HG03575 (cell line): ENCODE data around the gene EVI2B.
"Not testable (repeated sequence)": the region's sequence is repeated elsewhere in the genome, so short reads cannot be mapped to it uniquely, and the experiment has no call there.

ENCODE experiments used
- ATAC-seq: cut with Tn5 transposase; IDR thresholded peaks from one replicate; pipeline ENCODE4 v1.9.1; 2021; ENCODE audit not compliant: unreplicated experiment, insufficient number of reproducible peaks, low FRiP score; ENCODE audit errors: extremely low read depth

EVI2B gene, protein sequence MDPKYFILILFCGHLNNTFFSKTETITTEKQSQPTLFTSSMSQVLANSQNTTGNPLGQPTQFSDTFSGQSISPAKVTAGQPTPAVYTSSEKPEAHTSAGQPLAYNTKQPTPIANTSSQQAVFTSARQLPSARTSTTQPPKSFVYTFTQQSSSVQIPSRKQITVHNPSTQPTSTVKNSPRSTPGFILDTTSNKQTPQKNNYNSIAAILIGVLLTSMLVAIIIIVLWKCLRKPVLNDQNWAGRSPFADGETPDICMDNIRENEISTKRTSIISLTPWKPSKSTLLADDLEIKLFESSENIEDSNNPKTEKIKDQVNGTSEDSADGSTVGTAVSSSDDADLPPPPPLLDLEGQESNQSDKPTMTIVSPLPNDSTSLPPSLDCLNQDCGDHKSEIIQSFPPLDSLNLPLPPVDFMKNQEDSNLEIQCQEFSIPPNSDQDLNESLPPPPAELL

DNA sequence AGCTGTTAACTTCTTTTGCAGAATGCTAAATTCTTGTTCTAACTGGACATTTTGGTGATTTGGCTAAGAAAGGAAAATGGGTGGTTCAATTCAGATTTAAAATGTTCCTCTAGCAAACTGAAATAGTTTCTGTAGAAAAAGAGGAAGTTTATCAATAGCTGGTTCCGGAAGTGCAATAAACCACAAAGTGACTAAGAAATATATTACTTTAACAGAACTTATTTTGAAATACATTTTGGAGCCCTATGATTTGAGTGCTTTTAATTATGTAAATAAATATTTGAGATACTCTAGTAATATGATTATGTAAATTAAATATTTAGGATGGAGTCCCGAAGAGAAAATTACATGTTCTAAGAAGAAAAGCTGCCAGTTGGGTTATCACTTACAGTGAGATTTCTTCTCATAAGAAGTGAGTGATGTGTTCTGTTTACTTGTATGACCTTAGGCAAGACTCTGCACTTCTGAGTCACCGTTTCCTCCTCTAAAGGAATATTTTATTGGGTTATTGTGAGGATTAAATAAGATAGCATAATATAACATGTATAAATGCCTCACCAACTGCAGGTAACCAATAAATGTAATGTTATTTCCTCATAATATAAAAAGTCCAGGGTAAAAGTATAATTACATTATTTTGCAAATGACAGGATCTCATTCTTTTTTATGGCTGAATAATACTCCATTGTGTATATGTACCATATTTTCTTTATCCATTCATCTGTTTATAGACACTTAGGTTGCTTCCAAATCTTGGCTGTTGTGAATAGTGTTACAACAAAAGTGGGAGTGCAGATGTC, at the start of gene EVI2B:
Gene EVI2B, minus strand, starts transcription at position 73 of the 800 bp plus-strand sequence. CDS start 8,445 bp downstream, outside the sequence.
- no peak for ATAC-seq

DNA sequence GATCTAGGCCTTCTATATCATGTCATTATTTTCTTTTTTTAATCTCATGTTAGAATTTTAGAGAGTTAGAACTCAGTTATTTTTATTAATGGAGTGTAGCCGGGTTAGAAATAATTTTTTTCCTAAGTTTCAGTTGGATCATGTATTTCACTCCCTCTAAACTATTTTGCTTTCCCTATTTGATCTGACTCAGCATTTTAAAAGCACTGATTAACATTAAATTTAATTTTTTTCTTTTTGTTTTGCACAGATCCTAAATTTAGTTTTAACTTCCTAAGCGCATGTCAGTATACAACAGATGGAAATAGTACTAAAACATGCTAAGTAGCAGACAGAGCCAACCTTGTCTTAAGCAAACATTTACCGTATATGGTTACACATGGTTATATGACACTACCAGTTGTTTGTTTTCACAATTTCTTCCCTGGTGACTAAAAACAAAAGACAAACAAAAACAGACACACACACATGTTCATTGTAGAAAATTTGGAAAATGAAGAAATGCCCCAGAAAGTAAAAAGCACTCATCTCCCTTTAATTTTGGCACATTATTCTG, 44.1 kb upstream of the EVI2B start:
- ATAC-seq: no peak

DNA sequence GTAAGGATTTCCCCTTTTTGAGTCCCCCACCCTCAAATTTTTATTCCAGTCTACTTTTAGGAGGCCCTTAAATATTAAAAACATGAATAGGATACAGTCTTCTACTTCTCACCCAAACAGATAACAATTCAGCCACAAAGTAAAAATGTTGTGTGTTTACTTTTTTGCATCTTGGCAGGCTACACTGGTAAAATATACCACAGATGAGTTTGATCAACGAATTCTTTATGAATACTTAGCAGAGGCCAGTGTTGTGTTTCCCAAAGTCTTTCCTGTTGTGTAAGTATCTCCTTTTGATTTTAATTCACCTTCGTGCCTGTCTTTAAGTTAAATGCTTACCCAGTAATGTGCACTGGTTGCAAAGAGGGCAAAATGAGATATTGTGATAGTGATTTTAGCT, 43.2 kb upstream of the EVI2B start:
- ATAC-seq: no peak

DNA sequence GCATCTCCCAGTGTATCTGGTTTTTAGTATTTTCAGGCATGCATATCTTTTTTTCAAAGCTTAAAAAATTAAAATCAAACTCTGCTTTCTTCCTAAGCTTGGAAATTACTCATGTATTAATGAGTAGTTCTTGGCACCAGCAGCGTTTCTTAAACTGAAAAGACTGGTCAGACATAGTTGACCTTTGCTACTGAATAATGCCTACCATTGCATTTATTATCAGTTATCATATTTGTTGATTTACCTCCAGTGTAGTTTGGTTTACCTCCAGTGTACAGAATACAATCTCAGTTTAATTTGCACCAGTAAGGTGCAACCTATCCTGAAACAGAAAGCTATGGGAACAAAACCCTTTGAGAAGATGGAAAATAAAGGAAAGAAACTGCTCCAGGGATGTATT, 42.1 kb upstream of the EVI2B start:
- ATAC-seq: no peak

DNA sequence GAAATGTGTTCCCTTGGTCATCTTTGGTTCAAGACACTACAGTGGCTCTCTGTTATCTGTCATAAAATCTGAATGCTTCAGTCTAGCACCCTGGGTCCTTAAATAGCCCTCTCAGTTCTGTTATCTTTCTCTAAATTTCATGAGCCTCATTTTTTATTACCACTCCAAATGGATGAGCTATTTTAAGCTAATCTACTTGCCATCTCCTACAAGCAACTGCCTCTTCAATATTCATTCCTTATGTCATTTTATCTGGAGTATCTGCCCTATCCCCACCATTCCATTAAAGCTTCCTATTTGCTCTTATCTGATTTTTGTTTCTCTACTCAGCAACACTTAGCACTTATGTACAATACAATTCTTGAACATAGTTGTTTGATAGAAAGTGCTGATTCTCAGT, 35.6 kb upstream of the EVI2B start:
- ATAC-seq: no peak

DNA sequence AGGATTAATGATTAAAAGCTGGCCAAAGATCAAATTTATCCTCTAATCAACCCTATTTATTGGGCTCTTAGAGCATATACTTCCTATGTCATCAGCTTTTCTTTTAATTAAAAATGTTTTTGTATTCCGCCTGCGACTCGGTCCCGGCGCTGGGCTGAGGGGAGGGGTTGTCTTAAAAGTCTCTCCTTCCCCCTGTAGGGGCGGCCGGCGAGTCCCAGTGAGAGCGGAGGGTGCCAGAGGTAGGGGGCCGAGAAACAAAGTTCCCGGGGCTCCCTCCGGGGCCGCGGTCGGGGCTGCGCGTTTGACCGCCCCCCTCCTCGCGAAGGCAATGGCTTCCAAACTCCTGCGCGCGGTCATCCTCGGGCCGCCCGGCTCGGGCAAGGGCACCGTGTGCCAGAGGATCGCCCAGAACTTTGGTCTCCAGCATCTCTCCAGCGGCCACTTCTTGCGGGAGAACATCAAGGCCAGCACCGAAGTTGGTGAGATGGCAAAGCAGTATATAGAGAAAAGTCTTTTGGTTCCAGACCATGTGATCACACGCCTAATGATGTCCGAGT, 31.4 kb upstream of the EVI2B start:
- not testable (repeated sequence) for ATAC-seq

DNA sequence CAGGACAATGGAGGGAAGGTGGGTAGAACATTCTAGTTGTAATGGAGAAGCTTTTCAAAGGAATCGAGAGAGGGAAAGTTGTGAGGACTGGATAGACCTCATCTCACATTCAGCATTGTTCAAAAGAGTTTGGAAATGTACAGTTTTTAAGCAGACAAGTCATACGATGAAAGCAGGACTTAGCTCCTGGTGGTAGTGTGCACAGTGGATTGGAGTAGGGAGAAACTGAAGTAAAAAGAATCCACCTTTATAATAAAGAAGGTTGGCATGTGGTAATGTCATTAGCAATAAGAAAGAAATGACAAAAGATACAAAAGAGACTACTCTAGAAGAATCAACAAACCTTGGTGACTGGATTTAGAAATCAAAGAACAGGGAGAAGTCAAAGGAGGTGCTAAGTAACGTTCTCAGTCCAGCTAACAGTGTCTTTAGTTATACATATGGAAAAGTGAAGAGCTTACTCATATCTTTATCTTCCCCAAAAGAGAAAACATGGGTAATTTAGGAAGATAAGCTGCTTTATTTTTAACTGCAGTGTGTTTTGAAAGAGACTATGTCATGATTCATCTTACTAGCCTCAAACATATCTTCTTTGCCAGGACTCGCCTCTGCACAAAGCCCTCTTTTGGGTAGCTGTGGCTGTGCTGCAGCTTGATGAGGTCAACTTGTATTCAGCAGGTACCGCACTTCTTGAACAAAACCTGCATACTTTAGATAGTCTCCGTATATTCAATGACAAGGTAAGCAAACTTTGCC, 26.2 kb upstream of the EVI2B start:
- no peak for ATAC-seq

DNA sequence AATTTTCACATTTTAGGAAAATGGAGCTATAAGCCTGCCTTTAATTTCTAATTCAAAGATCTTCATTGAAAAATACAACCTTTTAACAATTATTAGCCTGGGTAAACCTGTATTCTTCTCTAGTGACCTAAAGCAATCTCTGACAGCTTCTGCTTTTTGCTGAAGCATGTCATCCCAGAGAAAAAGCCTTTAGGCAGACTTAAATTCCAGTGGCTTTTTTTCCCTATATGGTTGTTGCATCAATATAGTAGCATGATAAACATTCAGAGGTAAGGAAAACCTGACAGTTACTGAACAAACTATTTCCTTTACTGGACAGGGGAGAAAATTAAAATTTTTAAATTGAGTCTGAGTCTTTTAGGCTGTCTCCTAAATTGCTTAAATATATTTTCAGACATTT, 15.4 kb upstream of the EVI2B start:
- ATAC-seq: no peak

DNA sequence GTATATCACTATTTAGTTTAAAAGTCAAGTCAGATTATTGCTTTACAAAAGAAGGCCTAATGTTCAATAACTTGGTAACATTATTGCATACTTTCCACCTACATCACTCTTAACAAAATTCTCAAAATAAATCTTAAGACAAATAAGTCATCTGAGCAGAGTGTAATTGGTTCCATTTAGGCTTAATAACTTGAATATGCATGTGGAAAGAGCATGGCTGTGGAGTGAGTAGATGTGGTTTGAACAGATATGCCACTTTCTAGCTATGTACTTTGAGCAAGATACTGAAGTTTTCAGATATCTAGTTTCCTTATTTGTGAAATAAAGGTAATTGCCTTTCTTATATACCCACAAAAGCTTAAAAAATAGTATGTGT, 14.3 kb upstream of the EVI2B start:
- ATAC-seq: no peak

DNA sequence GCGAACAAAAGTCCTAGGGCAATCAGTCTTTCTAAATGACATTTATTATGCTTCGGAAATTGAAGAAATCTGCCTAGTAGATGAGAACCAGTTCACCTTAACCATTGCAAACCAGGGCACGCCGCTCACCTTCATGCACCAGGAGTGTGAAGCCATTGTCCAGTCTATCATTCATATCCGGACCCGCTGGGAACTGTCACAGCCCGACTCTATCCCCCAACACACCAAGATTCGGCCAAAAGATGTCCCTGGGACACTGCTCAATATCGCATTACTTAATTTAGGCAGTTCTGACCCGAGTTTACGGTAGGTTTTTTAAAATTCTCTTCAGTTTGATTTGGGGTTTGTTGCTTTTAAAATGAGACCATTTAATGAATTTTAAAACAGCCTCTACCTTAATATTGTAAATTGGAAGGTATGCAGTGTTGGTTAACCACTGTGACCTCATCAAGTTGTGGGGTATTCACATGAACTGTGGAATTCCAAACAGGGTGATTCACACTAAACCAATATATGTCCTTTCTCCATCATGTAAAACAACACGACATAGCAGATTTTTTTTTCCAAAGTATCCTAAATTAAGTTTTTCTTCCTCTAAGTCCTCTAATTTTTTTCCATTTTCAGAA, 13.8 kb upstream of the EVI2B start:
- no peak for ATAC-seq

DNA sequence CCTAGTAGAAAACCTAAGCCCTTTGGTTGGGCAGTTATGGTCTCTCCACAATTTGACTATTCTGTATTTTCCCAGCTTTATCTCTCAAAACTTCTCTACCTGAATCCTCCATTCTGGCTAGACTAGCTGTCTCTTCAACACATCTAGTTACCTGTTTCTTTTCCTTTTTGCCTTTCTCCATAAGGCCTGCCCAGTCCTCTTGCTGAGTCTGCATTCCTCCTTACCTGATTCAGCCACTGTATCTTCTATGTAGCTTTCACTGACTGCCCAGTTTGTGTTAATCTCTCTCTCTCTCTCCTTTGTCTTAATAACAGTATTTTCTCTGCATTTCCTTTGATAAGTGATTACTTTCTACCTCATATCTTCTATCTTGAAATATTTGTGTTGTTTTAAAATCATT, 9.7 kb upstream of the EVI2B start:
- no peak for ATAC-seq

DNA sequence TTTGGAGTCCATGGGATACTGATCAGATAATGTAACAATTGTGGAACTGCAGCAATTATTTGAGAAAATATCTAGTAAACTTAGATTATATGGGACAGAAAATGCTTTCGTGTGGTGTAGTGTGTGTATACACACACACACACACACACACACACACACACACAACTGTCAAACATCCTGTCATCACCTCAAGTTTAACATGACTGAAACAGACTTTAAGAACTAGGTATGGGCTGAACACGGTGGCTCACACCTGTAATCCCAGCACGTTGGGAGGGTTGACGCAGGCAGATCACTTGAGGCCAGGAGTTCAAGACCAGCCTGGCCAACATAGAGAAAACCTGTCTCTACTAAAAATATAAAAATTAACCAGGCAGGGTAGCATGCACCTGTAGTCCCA, 8.1 kb upstream of the EVI2B start:
- ATAC-seq: no peak

DNA sequence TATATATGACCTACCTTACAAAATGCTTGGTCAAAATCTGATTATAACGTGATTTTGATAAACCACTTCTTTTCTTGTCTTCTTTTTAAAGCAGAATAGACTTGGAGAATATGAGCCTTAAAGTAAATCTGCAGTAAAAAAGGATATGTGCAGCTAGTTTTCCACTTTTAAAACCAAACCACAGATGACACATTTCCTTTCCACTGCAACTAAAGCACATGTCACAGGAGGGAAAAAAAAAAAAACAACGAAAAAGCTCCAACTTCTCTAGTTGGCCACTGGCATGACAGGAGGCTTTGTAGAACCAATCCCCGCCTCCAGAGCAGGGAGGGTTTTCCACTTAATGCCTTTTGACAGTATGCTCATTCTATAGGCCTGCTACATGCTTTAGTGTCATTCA, 7.6 kb upstream of the EVI2B start, which contains the start of gene EVI2A:
Gene EVI2A, minus strand, starts transcription at position 142 of the 400 bp plus-strand sequence. CDS start 2,609 bp downstream, outside the sequence.
- no peak for ATAC-seq

DNA sequence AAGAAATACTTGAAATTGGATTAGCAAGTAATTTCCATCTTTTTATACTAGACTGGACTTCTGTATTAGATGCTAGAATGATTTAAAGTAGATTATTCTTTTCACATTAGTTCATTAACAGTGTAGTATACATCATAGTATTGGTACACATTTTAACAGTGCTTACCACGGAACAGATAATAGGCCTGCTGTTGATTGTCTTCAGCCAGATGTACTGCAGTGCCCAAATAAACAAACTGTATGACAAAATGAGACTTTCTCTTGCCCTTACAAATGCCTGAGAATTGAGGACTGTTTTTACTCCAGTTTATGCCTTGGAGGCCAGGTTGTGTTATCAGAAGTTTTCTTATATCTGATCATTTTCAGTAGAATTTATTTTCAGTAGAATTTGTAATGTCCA, 6.9 kb upstream of the EVI2B start:
- no peak for ATAC-seq

DNA sequence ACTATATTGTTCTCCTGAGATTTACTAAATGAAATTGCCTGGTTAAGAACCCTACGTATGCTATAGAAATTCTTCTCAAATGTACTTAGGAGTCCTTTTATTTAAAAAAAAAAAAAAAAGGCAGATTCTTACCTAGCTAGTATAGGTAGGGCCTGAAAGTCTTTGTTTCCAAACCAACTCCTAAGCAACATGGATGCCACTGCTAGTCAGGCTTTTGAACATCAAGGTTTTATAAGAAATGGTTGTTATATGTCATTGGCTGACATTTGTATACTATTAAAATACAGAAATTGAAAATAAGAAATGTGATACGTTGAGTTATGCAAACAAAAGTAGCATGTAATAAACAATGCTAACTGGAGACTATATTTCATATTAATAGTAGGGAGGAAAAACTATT, 6.4 kb upstream of the EVI2B start:
- ATAC-seq: no peak

DNA sequence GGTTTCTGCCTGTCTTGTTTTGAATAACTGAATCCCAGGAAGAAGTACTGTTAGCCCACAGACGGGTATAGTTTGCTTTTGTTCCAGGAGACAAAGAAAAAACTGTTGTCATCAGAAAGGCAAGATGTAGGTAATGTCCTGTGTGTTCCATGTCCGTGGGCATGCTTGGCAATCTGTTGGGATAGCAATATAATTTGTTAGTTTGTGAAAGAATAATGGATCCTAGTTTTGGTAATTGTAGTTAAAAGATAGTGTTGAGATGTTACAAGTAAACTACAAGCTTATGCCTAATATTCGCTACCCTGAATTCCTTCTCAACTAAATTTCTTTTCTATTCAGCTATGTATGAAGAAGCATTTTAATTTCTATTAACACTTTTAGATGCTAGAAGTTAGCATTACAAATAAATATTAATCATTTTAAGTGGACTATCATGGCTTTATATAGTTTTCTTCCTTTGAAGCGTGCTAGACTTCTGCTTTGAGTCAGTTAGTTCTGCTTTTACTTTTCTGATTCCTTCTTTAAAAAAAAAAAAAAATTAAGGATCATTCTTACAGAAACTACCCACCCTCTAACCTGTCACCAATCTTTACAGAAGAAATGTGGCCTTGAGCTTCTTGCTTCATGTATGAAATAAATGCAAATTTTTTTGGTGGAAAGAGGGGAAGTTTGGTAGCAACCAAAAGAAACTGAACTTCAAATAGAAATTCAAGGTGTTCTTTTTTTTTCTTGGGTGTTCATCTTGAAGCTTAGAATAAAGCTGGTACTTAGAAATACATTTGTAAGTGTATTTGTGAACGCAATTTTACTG, 5.2 kb upstream of the EVI2B start:
- ATAC-seq: no peak

DNA sequence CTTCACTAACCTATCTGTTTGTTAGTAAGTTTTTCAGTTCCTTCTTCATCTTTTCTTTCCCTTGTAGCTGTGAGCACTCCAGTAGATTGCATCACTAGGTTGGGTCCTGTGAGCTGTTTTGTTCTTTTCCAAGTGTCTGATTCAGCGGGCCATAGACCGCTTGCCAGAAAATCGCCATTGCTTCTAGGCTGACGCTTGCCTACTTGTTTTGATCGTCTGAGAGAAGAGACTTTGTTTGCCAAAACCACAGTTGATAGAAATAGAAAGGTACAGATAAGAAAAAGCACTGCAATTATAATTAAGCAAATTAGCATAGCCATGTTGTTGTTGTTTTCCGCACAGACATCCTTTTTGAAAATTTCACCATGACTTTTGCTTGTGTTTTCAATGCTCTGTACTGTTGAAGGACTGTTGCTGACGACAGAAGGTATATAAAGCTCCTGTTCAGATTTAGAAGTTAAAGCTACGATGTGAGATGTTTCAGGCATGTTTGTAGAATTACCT, 4.5 kb upstream of the EVI2B start:
- ATAC-seq: no peak

DNA sequence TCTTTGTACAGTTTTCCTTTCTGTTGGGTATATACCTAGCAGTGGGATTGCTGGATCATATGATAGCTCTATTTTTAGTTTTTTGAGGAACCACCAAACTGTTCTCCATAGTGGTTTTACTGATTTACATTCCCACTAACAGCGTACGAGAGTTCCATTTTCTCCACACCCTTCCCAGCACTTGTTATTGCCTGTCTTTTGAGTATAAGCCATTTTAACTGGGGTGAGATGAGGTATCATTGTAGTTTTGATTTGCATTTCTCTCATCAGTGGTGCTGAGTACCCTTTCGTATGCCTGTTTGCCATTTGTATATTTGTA, 887 bp upstream of the EVI2B start:
- no peak for ATAC-seq
